GM23338 (cell line): ENCODE results near the gene GRK2. TPM values are rescaled to one million over a fixed set of nuclear protein-coding genes. Genes with fewer than 3 reads are reported as not detected.

Experiments
- ATAC-seq: fragments of 200-7000 bp; cut with Tn5 transposase; 3 replicates; pipeline ENCODE4 v1.9.1; 2020
- DNase-seq: peaks from one replicate; pipeline ENCODE4 v3.0.0-alpha.2; 2015; ENCODE audit warnings: low spot score
- H2AFZ ChIP-seq: fragments of 200-600 bp; sonication (generic); 2 replicates; pipeline ENCODE4 v1.8.0; 2016; ENCODE audit warnings: antibody characterized with exemption, mild to moderate bottlenecking, moderate library complexity
- H3F3A ChIP-seq: fragments of 200-600 bp; sonication (generic); replicated peaks from 2 replicates; pipeline ENCODE4 v1.8.0; 2017; ENCODE audit warnings: antibody characterized with exemption, mixed run types, low read depth
- H3K27ac ChIP-seq: fragments of 200-600 bp; sonication (generic); 2 replicates; pipeline ENCODE4 v1.6.1; 2016; ENCODE audit warnings: low read depth
- H3K27me3 ChIP-seq: fragments of 200-600 bp; sonication (generic); 2 replicates; pipeline ENCODE4 v1.8.0; 2016; ENCODE audit warnings: mild to moderate bottlenecking, mixed run types, moderate library complexity; ENCODE audit not compliant: insufficient read depth
- H3K36me3 ChIP-seq: fragments of 200-600 bp; sonication (generic); 2 replicates; pipeline ENCODE4 v1.8.0; 2016; ENCODE audit warnings: mild to moderate bottlenecking; ENCODE audit not compliant: insufficient read depth
- H3K4me1 ChIP-seq: fragments of 200-600 bp; sonication (generic); 2 replicates; pipeline ENCODE4 v1.8.0; 2016; ENCODE audit warnings: mild to moderate bottlenecking, moderate library complexity; ENCODE audit not compliant: insufficient read depth
- H3K4me2 ChIP-seq: fragments of 200-600 bp; sonication (generic); 2 replicates; pipeline ENCODE4 v1.7.1; 2017; ENCODE audit warnings: mixed run types
- H3K4me3 ChIP-seq: fragments of 200-600 bp; sonication (generic); 2 replicates; pipeline ENCODE4 v1.6.1; 2016; ENCODE audit warnings: mixed run types
- H3K79me2 ChIP-seq: fragments of 200-600 bp; sonication (generic); replicated peaks from 2 replicates; pipeline ENCODE4 v1.8.0; 2017; ENCODE audit warnings: mild to moderate bottlenecking; ENCODE audit not compliant: insufficient read depth
- H3K9me2 ChIP-seq: fragments of 200-600 bp; sonication (generic); 2 replicates; pipeline ENCODE4 v1.8.0; 2017; ENCODE audit not compliant: insufficient read depth
- H4K20me1 ChIP-seq: fragments of 200-600 bp; sonication (generic); replicated peaks from 2 replicates; pipeline ENCODE4 v1.8.0; 2017; ENCODE audit warnings: mild to moderate bottlenecking; ENCODE audit not compliant: insufficient read depth
- H3K27ac Mint-ChIP-seq: 2 replicates; pipeline ENCODE4 v1.8.0; 2020; ENCODE audit warnings: inconsistent platforms, mild to moderate bottlenecking, moderate library complexity, mixed read lengths
- H3K27me3 Mint-ChIP-seq: 3 replicates; pipeline ENCODE4 v1.8.0; 2022; ENCODE audit warnings: low read depth, mild to moderate bottlenecking, moderate library complexity, mixed read lengths, inconsistent platforms; ENCODE audit not compliant: insufficient read depth, poor library complexity
- H3K36me3 Mint-ChIP-seq: 3 replicates; pipeline ENCODE4 v1.8.0; 2021; ENCODE audit warnings: low read depth, mild to moderate bottlenecking, inconsistent platforms, moderate library complexity, mixed read lengths
- H3K4me1 Mint-ChIP-seq: 3 replicates; pipeline ENCODE4 v1.8.0; 2020; ENCODE audit warnings: mild to moderate bottlenecking, inconsistent platforms, mixed read lengths
- H3K4me3 Mint-ChIP-seq: 3 replicates; pipeline ENCODE4 v1.8.0; 2021; ENCODE audit warnings: moderate library complexity, mild to moderate bottlenecking, inconsistent platforms, mixed read lengths
- H3K9me3 Mint-ChIP-seq: 3 replicates; pipeline ENCODE4 v1.8.0; 2020; ENCODE audit warnings: moderate library complexity, mild to moderate bottlenecking, inconsistent platforms, mixed read lengths
- CREB1 ChIP-seq: fragments of 250-450 bp; sonication (Bioruptor Pico); IDR thresholded peaks from 2 replicates; pipeline ENCODE4 v1.5.0; 2020; ENCODE audit warnings: low read depth, mild to moderate bottlenecking, moderate library complexity
- CTCF ChIP-seq, 2 experiments: fragments of 200-600 bp in 1 of 2; sonication (generic) in 1 of 2; conservative IDR thresholded peaks; 2 replicates each; pipeline versions ENCODE4 v1.5.1 to v1.6.1; 2016 to 2017; ENCODE audit warnings: antibody characterized with exemption in 2 of 2, low read depth in 2 of 2, mild to moderate bottlenecking in 2 of 2, moderate library complexity in 1 of 2
- EZH2 ChIP-seq: fragments of 200-600 bp; sonication (generic); IDR thresholded peaks from one replicate; pipeline ENCODE4 v1.8.0; 2017; ENCODE audit warnings: antibody characterized with exemption, mild to moderate bottlenecking, low read depth; ENCODE audit not compliant: unreplicated experiment
- EZH2phosphoT487 ChIP-seq: fragments of 200-600 bp; sonication (generic); IDR thresholded peaks from one replicate; pipeline ENCODE4 v1.8.1; 2018; ENCODE audit warnings: antibody characterized with exemption; ENCODE audit not compliant: unreplicated experiment
- JUNB ChIP-seq: IDR thresholded peaks from one replicate; pipeline ENCODE4 v1.6.1; 2016; ENCODE audit warnings: antibody characterized with exemption; ENCODE audit not compliant: unreplicated experiment
- NANOG ChIP-seq: IDR thresholded peaks from 2 replicates; pipeline ENCODE4 v1.6.1; 2016; ENCODE audit warnings: antibody characterized with exemption, borderline replicate concordance
- POLR2AphosphoS5 ChIP-seq: IDR thresholded peaks from 2 replicates; pipeline ENCODE4 v1.6.1; 2016; ENCODE audit warnings: antibody characterized with exemption, low read depth
- REST ChIP-seq: IDR thresholded peaks from one replicate; pipeline ENCODE4 v1.6.1; 2018; ENCODE audit warnings: antibody characterized with exemption; ENCODE audit not compliant: unreplicated experiment
- STAT1 ChIP-seq: IDR thresholded peaks from one replicate; pipeline ENCODE4 v1.6.1; 2016; ENCODE audit warnings: antibody characterized with exemption; ENCODE audit not compliant: unreplicated experiment
- ZNF114 ChIP-seq: fragments of 250-450 bp; sonication (Bioruptor Pico); IDR thresholded peaks from 2 replicates; pipeline ENCODE4 v1.5.0; 2020; ENCODE audit warnings: mild to moderate bottlenecking, moderate library complexity
- ZNF331 ChIP-seq: fragments of 250-450 bp; sonication (Bioruptor Pico); IDR thresholded peaks from 2 replicates; pipeline ENCODE4 v1.5.0; 2020; ENCODE audit warnings: low read depth, mild to moderate bottlenecking, moderate library complexity
- ZNF462 ChIP-seq: fragments of 250-450 bp; sonication (Bioruptor Pico); IDR thresholded peaks from 2 replicates; pipeline ENCODE4 v1.5.0; 2020; ENCODE audit warnings: mild to moderate bottlenecking, moderate library complexity
- polyA plus RNA-seq: library from polyadenylated mRNA; unstranded; fragments of >200 nt; fragmentation: Nextera tagmentation; extraction: Ambion mirVana; gene quantifications from 2 replicates; pipeline ENCODE4 v1.2.1, GENCODE V29; 2016
- total RNA-seq: library from RNA; depleted of rRNA; stranded (reverse); fragments of >200 nt; shearing (Covaris generic); gene quantifications from 2 replicates; pipeline ENCODE4 v1.2.3, GENCODE V29; 2014

GRK2 gene
- total and polyA plus RNA-seq, 2 experiments from 2014 or later = 19.5 to 72.5 TPM

DNA sequence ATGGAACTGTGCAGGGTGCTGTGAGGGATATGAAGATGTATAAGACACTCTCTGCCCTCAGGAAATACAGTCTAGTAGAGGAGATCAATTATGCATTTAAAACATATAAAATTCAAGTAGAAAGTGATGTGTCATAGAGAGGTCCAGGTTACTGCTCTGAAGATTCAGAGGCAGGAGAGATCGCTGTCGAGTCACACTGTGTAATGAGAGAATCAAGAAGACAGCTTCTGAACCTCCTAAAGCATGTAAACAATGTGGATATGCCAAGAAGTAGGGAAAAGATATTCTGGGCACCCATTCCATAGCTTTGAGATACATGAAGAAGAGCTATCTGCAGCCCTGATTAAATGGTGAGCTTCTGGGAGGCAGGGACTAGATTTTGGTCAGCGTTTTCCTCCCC lies 53.7 kb downstream of the GRK2 start (continued):
- TF ChIP-seq CTCF (conservative IDR thresholded peaks at IDR 0.05; ENCODE audit: low read depth in 2 of 2) (no peak), NANOG (no peak), JUNB (no peak)

DNA sequence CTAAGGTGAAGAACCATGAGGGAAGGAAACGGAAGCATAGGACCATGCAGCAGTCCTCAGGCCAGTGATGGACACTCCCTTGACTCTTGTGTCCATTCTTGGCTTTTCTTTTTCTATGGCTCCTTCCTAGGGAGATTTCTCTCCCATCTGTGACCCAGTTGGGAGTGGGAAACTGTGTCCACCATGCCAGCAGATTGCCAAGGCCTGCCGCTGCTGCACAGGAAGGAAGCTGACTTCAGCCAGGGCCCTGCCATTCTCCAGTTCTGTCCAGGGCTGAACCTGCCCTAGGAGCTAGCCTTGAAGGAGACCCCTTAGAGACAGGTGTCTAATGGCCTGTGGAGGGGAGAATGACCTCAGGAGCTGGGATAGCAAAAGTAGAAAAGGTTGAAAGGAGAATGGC lies 54.4 kb downstream of the GRK2 start:
- Histone ChIP-seq H3K4me3 (no peak overlapping the region), H3K36me3 (no peaks in the 10 kb centered on the region), H3K27ac (no peak overlapping the region), H2AFZ (no peak overlapping the region), H3K4me1 (peaks cover 8% of the 10 kb centered on the region), H3K79me2 (no peaks in the 10 kb centered on the region), H3K9me2 (no peaks in the 10 kb centered on the region), H3F3A (peaks cover 11% of the 10 kb centered on the region; the same call in 1 of the 2 replicates), H3K4me2 (no peak overlapping the region), H4K20me1 (no peaks in the 10 kb centered on the region), H3K27me3 (peaks cover 25% of the 10 kb centered on the region)
- Mint-ChIP-seq H3K4me1 (peaks cover 10% of the 10 kb centered on the region), H3K4me3 (no peak overlapping the region), H3K36me3 (no peaks in the 10 kb centered on the region; the same call in 2 of the 3 replicates), H3K9me3 (no peaks in the 10 kb centered on the region; the same call in 2 of the 3 replicates), H3K27ac (no peak overlapping the region), H3K27me3 (peaks cover 23% of the 10 kb centered on the region)
- ATAC-seq (no peak), DNase-seq (no peak)
- no peak for TF ChIP-seq JUNB
- TF ChIP-seq CREB1 = no peak
- no peak for TF ChIP-seq STAT1
- TF ChIP-seq EZH2phosphoT487 = no peak
- TF ChIP-seq EZH2 = no peak
- TF ChIP-seq ZNF331 = no peak
- no peak for TF ChIP-seq REST
- TF ChIP-seq ZNF114 (CRISPR knock-in tag) = no peak
- TF ChIP-seq NANOG = no peak
- no peak for TF ChIP-seq POLR2AphosphoS5
- no peak for TF ChIP-seq ZNF462 (CRISPR knock-in tag)
- TF ChIP-seq CTCF (conservative IDR thresholded peaks at IDR 0.05; ENCODE audit: low read depth in 2 of 2) = no peak
